HepG2 (cell line): ENCODE data around the gene CEBPG. TPM values are rescaled to one million over a fixed set of nuclear protein-coding genes. Genes with fewer than 3 reads are reported as not detected.
A peak's percentile ranks its signal among the peaks of the same experiment; 100 is the strongest.

Source experiments
- ATM ChIP-seq: fragments of 450-650 bp; IDR thresholded peaks from 2 replicates; pipeline ENCODE4 v1.7.1; 2017; ENCODE audit warnings: mild to moderate bottlenecking, borderline replicate concordance
- BCL6 ChIP-seq: IDR thresholded peaks from 2 replicates; pipeline ENCODE4 v1.6.1; 2016; ENCODE audit warnings: missing genetic modification reagents, missing compliant biosample characterization
- CHCHD3 ChIP-seq: sonication (generic); formaldehyde crosslinking; IDR thresholded peaks from 2 replicates; pipeline ENCODE4 v1.8.0; 2022; ENCODE audit warnings: mild to moderate bottlenecking, missing genetic modification reagents, moderate library complexity
- CREM ChIP-seq, 2 experiments: sonication (generic) in 1 of 2; formaldehyde crosslinking in 1 of 2; IDR thresholded peaks; 2 replicates each; pipeline versions ENCODE4 v1.4.0 to v1.6.1; 2016 to 2020; ENCODE audit warnings: antibody characterized with exemption in 1 of 2, mild to moderate bottlenecking in 1 of 2, missing genetic modification reagents in 1 of 2
- FOXK2 ChIP-seq: fragments of 450-650 bp; IDR thresholded peaks from 2 replicates; pipeline ENCODE4 v1.6.1; 2016
- MXI1 ChIP-seq: IDR thresholded peaks from 3 replicates; pipeline ENCODE4 v1.6.1; 2012; ENCODE audit warnings: low read depth, low read length, inconsistent platforms, borderline replicate concordance
- NFRKB ChIP-seq: fragments of 450-650 bp; IDR thresholded peaks from 2 replicates; pipeline ENCODE4 v1.6.1; 2017
- NKX3-1 ChIP-seq: sonication (generic); formaldehyde crosslinking; IDR thresholded peaks from 2 replicates; pipeline ENCODE4 v1.5.0; 2020; ENCODE audit warnings: missing genetic modification reagents
- PCBP2 ChIP-seq: fragments of 200-400 bp; formaldehyde crosslinking; optimal IDR thresholded peaks from 2 replicates; pipeline ENCODE3; 2018; ENCODE audit warnings: low read length, low read depth; ENCODE audit not compliant: poor library complexity, severe bottlenecking
- RFX3 ChIP-seq: IDR thresholded peaks from 2 replicates; pipeline ENCODE4 v1.6.1; 2016; ENCODE audit warnings: missing biosample characterization, missing genetic modification reagents
- SOX13 ChIP-seq, 3 experiments: fragments of 450-650 bp in 1 of 3; sonication (generic) in 1 of 3; formaldehyde crosslinking in 1 of 3; IDR thresholded peaks in 2 of 3; conservative IDR thresholded peaks in 1 of 3; 2 replicates each; pipeline versions ENCODE4 v1.5.0 to v1.6.1; 2016 to 2020; ENCODE audit warnings: antibody characterized with exemption in 1 of 3, mild to moderate bottlenecking in 1 of 3, missing compliant biosample characterization in 1 of 3, missing genetic modification reagents in 1 of 3, moderate library complexity in 1 of 3
- SSRP1 ChIP-seq: IDR thresholded peaks from 2 replicates; pipeline ENCODE4 v1.6.1; 2016; ENCODE audit warnings: control low read depth
- ZEB1 ChIP-seq: IDR thresholded peaks from 2 replicates; pipeline ENCODE4 v1.6.1; 2012; ENCODE audit warnings: mild to moderate bottlenecking, low read depth, inconsistent platforms; ENCODE audit not compliant: insufficient replicate concordance
- ZFAT ChIP-seq: sonication (generic); formaldehyde crosslinking; conservative IDR thresholded peaks from 2 replicates; pipeline ENCODE4 v1.8.1; 2023; ENCODE audit warnings: missing genetic modification reagents, inconsistent platforms
- ZFP37 ChIP-seq: sonication (generic); formaldehyde crosslinking; IDR thresholded peaks from 2 replicates; pipeline ENCODE4 v1.4.0; 2020; ENCODE audit warnings: missing genetic modification reagents, borderline replicate concordance
- ZFP90 ChIP-seq: sonication (generic); formaldehyde crosslinking; IDR thresholded peaks from 2 replicates; pipeline ENCODE4 v1.8.0; 2022; ENCODE audit warnings: missing genetic modification reagents, mild to moderate bottlenecking, inconsistent platforms, borderline replicate concordance
- ZNF20 ChIP-seq: sonication (generic); formaldehyde crosslinking; IDR thresholded peaks from 2 replicates; pipeline ENCODE4 v1.4.0; 2020; ENCODE audit warnings: mild to moderate bottlenecking, moderate library complexity, missing genetic modification reagents
- ZNF558 ChIP-seq: sonication (generic); formaldehyde crosslinking; IDR thresholded peaks from 2 replicates; pipeline ENCODE4 v1.9.0; 2022; ENCODE audit warnings: mild to moderate bottlenecking, missing genetic modification reagents, borderline replicate concordance
- ZNF562 ChIP-seq: sonication (generic); formaldehyde crosslinking; IDR thresholded peaks from 2 replicates; pipeline ENCODE4 v1.8.0; 2022; ENCODE audit warnings: missing genetic modification reagents, borderline replicate concordance
- ZNF615 ChIP-seq: sonication (generic); formaldehyde crosslinking; IDR thresholded peaks from 2 replicates; pipeline ENCODE4 v1.5.0; 2020; ENCODE audit warnings: mild to moderate bottlenecking, missing genetic modification reagents, borderline replicate concordance
- ZNF678 ChIP-seq: sonication (generic); formaldehyde crosslinking; IDR thresholded peaks from 2 replicates; pipeline ENCODE4 v1.4.0; 2020; ENCODE audit warnings: mild to moderate bottlenecking, missing genetic modification reagents
- ZNF839 ChIP-seq: sonication (generic); formaldehyde crosslinking; IDR thresholded peaks from 2 replicates; pipeline ENCODE4 v1.4.0; 2020; ENCODE audit warnings: missing genetic modification reagents, mild to moderate bottlenecking, borderline replicate concordance
- ZSCAN25 ChIP-seq: sonication (generic); formaldehyde crosslinking; IDR thresholded peaks from 2 replicates; pipeline ENCODE4 v1.8.0; 2022; ENCODE audit warnings: mild to moderate bottlenecking, missing genetic modification reagents
- polyA plus RNA-seq, 8 experiments: library from polyadenylated mRNA; depleted of rRNA in 3 of 8; stranded (reverse) in 7 of 8; unstranded in 1 of 8; fragments of >200 nt; fragmentation: Illumina TruSeq in 4 of 8; extraction: Trizol in 4 of 8; gene quantifications; 2 replicates each; pipeline versions ENCODE4 v1.2.1 to v1.2.3, GENCODE V29; 2011 to 2016; ENCODE audit warnings: low read depth in 4 of 8, missing spikeins in 1 of 8, mixed read lengths in 1 of 8; ENCODE audit not compliant: insufficient read depth in 1 of 8
- total RNA-seq, 5 experiments: library from RNA; depleted of rRNA; stranded (reverse); fragments of >200 nt; fragmentation: Illumina TruSeq; extraction: Trizol; gene quantifications; 2 replicates each; pipeline ENCODE4 v1.2.3, GENCODE V29; 2016; ENCODE audit warnings: low read depth in 1 of 5
- TF ChIP-seq, protein P1 (sequence below): sonication (generic); formaldehyde crosslinking; IDR thresholded peaks from 2 replicates; pipeline ENCODE4 v1.8.1; 2023; ENCODE audit warnings: mild to moderate bottlenecking, moderate library complexity, missing genetic modification reagents
- TF ChIP-seq, protein P2 (sequence below): IDR thresholded peaks from 2 replicates; pipeline ENCODE4 v1.6.1; 2018; ENCODE audit warnings: missing genetic modification reagents, mild to moderate bottlenecking, missing compliant biosample characterization
- TF ChIP-seq, protein P3 (sequence below): sonication (generic); formaldehyde crosslinking; IDR thresholded peaks from 2 replicates; pipeline ENCODE4 v1.5.1; 2020; ENCODE audit warnings: missing genetic modification reagents, mild to moderate bottlenecking, borderline replicate concordance

Gene CEBPG
- total and polyA plus RNA-seq, 2 of the 13 experiments (the other 11 are each of a cell fraction or from before 2014, with no cell fraction given) = 25.7 to 34.3 TPM

DNA sequence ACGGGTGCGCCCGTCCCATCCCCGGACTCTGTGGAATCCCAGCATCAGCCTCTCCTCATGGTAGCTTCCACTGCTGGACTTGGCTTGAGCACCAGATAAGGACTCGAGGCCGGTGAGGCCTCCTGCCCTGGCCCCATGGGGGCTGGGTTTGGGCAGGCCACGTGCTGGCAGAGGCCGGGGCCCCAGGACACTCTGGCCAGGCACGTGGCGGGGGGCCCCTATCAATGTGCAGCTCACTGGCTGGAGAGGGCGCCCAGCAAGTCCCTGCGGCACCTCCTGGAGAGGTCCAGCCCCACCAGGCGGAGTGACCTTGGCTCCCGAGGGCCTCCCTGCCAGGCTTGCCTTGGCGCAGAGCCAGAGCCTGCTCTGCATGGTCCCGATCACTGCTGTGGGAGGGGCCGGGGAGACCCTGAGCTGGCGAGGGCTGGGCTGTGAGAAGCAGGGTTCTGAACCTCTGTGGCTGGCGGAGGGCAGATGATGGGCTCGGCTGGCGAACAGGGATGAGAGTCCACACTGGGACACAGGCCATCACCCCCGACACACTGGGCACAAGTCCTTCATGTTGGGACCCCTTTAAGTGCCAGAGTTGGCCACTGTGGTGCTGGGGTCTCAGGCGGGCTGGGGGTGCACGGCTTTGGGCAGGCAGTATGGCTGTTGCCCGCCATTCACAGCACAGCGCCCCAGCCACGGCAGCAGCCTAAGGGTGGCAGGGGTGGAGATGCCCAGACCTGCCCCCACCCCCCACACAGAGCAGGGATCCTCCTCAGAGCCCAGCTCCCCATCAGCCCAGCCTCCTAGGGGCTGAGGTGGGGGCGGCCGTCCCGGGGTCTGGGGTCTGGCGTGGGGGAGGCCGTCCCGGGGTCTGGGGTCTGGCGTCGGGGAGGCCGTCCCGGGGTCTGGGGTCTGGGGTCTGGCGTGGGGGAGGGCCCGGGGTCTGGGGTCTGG, 19.1 kb downstream of the CEBPG start (continued):
- TF ChIP-seq ZFP90 (CRISPR knock-in tag) (peak; percentile 99), ZNF678 (peak; percentile 100; the same call in 1 of the 2 replicates), ZSCAN25 (CRISPR knock-in tag) (peak; percentile 94), ZEB1 (no peak), NKX3-1 (CRISPR knock-in tag) (peak; percentile 100), CREM (IDR thresholded peaks at IDR 0.05) (no peak), CREM (CRISPR knock-in tag; IDR thresholded peaks at IDR 0.05) (no peak), PCBP2 (no peak), RFX3 (CRISPR knock-in tag) (no peak), ZNF20 (CRISPR knock-in tag) (peak; percentile 92), BCL6 (CRISPR knock-in tag) (peak; percentile 95), SOX13 (IDR thresholded peaks at IDR 0.05) (0 out of 2 replicates have a peak, but pooled peaks have one; percentile 38), SOX13 (CRISPR knock-in tag; conservative IDR thresholded peaks at IDR 0.05 in 1 of 2, IDR thresholded peaks at IDR 0.05 in 1 of 2) (peak in 1 of 2 experiments; percentile 89; a peak in 2 of 4 replicates), MXI1 (peak; percentile 67; the same call in 1 of the 3 replicates), ZNF839 (CRISPR knock-in tag) (peak; percentile 86; the same call in 1 of the 2 replicates), FOXK2 (no peak), ZNF615 (CRISPR knock-in tag) (peak; percentile 99), ZNF558 (CRISPR knock-in tag) (peak; percentile 100; the same call in 1 of the 2 replicates), SSRP1 (CRISPR knock-in tag) (no peak; the same call in 1 of the 2 replicates), ZFAT (CRISPR knock-in tag) (peak; percentile 97), ATM (no peak), CHCHD3 (CRISPR knock-in tag) (peak; percentile 98), NFRKB (no peak), ZNF562 (CRISPR knock-in tag) (no peak; the same call in 1 of the 2 replicates), ZFP37 (CRISPR knock-in tag) (peak; percentile 99)
- TF ChIP-seq, protein P1, sequence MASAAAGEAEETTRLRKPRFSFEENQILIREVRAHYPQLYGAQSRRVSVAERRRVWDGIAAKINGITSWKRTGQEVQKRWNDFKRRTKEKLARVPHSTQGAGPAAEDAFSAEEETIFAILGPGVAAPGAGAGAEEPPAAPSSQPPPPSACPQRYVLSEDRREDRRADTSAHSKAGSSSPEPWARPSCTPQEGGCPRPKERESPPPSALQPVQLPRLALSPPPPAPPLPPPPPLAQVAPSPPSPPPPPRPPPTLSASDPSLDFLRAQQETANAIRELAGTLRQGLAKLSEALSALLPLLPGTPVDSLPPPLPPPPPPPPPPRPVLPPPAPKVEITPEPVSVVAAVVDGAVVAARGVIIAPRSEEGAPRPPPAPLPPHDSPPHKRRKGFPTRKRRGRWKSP (CRISPR knock-in tag) = peak; percentile 99
- TF ChIP-seq, protein P2, sequence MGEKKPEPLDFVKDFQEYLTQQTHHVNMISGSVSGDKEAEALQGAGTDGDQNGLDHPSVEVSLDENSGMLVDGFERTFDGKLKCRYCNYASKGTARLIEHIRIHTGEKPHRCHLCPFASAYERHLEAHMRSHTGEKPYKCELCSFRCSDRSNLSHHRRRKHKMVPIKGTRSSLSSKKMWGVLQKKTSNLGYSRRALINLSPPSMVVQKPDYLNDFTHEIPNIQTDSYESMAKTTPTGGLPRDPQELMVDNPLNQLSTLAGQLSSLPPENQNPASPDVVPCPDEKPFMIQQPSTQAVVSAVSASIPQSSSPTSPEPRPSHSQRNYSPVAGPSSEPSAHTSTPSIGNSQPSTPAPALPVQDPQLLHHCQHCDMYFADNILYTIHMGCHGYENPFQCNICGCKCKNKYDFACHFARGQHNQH (CRISPR knock-in tag) = peak; percentile 98
- TF ChIP-seq, protein P3, sequence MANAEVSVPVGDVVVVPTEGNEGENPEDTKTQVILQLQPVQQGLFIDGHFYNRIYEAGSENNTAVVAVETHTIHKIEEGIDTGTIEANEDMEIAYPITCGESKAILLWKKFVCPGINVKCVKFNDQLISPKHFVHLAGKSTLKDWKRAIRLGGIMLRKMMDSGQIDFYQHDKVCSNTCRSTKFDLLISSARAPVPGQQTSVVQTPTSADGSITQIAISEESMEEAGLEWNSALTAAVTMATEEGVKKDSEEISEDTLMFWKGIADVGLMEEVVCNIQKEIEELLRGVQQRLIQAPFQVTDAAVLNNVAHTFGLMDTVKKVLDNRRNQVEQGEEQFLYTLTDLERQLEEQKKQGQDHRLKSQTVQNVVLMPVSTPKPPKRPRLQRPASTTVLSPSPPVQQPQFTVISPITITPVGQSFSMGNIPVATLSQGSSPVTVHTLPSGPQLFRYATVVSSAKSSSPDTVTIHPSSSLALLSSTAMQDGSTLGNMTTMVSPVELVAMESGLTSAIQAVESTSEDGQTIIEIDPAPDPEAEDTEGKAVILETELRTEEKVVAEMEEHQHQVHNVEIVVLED (CRISPR knock-in tag) = peak; percentile 82
